NCI-H1105 treated with DMSO at 0.1 percent for 48 hours (cell line): ENCODE results near the gene ILDR1.
"Not testable (repeated sequence)": the region's sequence is repeated elsewhere in the genome, so short reads cannot be mapped to it uniquely, and the experiment has no call there.

ENCODE experiments used
- DNase-seq: peaks from one replicate; lab custom pipeline; 2025; lab: John Stamatoyannopoulos, UW

Gene ILDR1

DNA sequence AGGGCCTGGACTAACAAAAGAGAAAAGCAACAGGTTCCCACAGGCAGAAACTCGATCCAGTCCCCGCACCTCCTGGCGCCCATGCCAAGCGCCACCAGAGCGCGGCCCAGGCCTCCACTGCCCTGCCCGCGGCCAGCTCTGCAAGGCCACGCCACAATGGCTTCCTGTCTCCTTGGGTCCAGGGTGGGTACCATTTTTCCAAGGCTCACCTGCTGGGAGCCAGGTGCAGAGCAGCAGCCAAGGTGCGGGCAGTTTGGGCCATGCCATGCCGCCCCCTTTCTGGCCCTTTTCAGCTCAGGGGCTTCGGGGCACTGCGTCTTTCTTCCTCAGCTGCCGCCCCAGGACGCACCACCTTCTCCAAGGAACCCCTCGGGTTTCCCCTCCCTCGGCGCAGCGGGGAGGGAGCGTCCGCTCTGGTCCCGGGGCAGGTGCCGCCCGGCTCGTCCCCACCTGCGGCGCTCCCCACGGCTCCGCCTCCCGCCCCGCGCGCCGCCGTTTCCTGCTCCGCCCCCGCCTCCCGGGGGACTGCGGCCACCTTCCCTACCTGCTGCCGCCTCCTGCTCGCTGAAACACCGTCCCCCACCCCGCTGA lies at the start of gene ILDR1:
TSS of gene ILDR1 (minus strand) at position 437 of the 591 bp plus-strand sequence. CDS start at position 267, 170 bp downstream.
- DNase-seq: peak; percentile 85

DNA sequence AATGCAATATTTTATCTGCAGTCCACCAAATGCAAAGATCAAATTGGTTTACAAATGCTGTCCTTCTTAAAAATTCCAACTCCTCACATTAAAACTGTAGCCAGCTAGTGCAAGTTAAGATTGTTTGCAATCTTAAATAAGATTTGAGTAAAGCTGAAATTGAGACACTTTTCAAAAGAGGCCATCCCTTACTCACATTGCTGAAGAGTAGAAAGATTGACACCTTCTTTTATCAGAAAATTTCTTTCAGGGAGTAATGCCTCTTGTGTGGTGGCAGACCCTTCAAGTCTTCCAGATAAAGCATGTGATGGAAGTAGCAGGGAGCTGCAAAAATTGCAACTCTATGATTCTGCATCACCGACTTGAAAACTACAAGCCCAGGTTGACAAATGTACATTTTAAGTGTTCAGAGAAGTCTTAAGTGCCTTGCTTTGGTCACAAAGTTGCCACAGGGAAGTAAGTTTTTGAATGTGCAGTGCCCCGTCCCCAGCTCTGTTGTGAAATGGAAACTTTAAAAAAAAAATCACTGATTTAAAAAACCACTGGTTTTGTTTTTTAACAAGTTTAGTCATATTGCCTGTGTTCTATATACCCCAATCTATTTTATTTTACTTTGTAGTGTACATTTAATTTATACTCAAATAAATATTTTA lies 45.7 kb upstream of the ILDR1 start:
- DNase-seq: no peak

DNA sequence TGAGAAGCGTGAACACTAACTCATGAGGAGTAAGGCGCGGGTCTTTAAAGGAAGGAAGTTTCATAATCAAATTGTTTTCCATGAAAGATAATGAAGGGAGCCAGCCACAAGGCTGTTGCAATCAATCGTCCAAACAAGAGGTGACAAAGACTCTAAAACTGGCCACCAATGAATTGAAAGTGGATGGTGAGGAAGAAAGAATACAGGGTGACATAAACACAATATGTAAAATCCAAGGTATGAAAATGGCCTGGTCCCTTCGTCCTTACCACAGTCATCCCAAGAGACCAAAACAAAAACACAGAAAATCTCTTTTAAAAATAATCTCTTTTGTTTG lies 45.1 kb upstream of the ILDR1 start:
- no peak for DNase-seq

DNA sequence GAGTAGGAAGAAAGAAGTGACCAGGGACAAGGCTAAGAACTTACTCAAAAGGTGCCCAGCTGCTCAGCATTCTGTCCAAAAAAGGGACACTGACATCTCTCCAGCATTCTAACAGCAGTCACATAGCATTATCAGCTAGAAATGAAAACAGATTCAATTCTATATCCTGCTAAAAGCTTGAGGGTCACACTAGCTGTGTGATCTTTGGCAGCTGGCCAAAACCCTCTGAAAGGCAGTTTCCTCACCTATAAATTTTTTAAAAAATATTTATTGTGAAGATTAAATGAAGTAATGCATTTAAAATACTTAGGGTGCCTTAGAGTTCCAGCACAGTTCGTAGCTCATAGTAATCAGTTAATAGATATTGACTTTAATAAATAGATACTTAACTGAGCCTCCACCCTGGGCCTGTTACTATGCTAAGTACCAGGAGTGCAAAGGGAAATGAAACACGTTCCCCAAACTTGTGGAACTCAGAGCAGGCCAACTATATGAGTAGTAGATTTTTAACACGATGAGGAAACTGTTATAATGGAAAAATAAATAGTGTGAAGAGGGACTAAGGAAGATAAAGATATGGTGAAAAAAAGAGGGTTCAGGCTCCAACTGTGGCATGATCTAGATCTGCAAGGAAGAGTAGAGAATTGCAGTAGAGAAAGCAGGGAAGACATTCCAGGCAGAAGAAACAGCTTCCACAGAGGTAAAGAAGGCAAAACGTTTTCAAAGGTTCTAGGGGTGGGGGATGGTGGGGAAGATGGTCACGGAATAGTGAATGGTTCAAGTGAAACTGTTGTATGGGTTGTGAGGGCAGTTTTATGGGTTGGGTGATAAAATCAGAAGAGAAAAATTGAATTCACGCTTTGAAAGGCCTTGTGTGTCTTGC lies 44.5 kb upstream of the ILDR1 start:
- DNase-seq: no peak

DNA sequence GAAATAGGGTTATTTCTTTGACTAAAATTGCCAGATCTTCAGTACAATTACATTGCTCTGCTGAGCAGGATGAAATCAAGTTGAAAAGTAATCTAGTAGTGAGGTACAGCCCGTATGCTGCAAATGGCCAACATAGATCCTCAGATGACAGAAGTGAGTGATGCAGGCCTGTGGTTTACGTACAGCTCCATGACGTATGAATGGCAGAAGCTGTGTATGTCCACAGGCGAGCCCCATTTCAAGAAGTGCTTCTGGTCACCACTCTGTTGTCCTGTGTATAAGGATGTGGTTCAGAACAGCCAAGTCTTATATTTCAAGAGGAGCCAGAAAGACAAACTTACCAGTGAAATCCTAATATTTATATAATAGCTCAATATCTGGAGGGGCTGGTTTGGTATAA lies 42.3 kb upstream of the ILDR1 start:
- DNase-seq: no peak

DNA sequence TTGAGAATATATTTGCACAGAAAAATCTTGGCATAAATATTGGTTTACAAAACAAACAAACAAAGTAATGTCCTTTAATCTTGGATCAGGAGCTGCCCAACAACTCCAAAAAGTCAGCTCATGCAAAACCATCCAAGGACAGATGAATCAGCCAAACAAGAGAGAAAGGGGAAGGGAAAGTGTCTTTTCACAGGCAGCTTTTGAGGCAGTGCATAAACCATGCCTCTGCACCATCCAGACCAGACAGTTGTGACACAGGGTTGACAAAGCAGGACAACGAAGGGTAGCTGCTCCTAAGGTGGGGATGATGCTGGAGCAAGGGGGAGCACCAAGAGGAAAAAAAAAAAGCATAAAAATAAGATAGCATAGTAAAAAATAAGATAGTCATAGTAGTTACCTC lies 41.9 kb upstream of the ILDR1 start:
- no peak for DNase-seq

DNA sequence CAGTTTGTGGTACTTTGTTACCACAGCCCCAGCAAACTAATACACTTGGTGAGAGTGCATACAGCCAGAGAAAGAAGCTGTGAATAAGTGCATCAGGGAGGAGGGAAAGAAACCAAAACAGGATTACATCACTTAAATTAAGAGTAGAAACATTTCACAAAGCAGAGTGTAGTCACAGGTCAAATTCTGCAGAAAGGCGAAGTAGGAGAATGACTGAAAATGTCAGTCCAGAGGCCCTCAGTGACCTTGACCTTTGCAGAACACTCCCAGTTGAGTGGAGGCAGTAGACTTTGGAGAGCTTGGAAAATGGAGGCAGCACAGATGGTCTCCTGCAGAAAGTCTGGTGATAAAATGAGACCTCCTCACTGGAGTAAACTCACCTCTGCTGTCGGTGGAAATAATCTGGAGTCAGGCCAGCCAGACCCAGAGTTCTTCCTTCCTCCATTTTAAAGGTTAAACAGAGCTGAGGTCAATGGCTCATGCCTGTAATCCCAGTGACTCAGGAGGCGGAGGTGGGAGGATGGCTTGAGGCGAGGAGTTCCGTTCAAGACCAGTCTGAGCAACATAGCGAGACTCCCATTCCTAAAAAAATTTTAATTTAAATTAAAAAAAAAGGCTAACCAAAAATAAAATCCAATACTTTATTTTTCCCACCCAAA lies 38.1 kb upstream of the ILDR1 start:
- DNase-seq: no peak

DNA sequence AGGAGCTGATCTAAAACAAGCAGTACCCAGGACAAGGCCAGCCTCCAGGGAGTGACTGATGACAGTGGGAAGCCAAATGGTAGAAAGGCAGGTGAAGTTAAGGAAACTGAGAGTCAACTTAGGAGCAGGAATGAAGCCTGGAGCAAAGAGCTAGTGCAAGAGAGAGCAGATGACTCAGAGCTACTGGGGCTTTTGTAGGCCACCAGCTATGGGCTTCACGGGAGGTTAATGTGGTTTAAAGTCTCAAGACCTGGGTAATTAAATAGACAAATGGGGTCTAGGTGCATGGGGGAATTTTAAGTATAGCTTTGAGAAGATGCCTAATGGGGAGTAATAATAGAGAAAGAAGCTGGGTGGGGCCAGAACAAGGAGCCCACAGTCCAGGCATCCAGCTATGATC lies 36.2 kb upstream of the ILDR1 start:
- no peak for DNase-seq

DNA sequence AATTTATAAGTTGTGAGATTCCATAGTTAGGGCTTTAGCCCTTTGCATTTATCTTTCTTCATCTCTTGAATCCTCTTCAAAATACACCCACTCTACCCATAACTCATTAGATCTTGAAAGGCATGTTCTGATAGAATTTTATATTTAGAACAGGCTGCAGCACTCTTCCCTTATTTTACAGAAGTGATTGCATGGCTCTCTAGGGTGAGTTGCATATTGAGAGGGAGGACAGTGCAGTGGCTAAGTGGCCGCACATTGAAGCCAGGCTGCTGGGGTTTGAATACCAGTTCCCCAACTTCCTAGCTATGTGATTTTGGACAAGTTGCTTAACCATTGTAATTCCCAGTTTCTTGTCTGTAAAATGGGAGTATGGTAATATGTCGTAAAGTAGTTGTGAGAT lies 35.6 kb upstream of the ILDR1 start:
- DNase-seq: no peak

DNA sequence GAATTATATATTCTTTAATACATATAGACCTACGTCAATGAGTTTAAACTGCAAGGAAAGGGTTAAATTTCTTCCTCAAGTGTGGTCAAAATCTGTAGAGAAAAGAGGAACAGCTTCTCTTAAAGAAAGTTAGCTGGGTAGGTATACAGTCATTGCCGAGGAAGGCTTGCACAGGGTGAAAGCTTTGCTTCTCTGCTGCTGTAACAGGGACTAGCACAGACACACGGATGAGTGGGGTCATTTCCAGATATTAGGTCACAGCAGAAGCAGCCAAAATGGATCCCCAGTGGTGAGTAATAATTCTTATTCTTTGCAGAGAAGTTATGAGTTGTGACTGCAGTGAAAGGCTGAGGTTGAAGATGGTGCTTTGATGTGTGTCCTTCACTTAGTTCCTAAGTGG lies 33.2 kb upstream of the ILDR1 start, which contains the start of gene CD86:
TSS of gene CD86 (plus strand) at position 148 of the 400 bp plus-strand sequence. CDS start at position 276, 128 bp downstream.
- no peak for DNase-seq

DNA sequence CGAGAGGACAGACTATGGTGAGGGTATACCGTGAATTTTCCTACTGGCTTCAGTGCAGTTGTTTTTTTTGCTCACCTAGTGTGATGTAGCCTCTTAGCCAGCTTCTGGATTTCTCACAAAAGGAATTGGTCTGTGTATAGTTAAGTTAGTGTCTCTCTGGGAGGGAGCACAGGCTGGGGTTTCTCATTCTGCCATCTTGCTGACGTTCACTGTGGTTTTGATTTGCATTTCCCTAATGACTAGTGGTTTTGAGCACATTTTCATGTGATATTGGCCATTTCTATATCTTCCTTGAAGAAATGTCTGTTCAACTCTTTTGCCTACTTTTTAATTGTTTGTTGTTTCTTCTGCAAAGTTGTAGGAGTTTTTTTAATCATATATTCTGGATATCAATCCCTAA lies 30.9 kb upstream of the ILDR1 start:
- no peak for DNase-seq

DNA sequence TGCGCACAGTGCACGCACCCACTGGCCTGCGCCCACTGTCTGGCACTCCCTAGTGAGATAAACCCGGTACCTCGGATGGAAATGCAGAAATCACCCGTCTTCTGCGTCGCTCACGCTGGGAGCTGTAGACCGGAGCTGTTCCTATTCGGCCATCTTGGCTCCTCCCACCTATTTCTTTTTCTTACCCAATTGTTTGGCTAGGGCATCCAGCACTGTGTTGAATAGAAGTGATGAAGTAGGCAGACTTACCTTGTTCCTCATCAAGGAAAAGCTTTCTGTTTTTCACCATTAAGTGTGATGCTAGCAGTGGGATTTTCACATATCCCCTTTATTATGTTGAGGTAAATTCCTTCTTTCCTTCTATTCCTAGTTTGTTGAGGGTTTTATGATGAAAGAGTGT lies 25.7 kb upstream of the ILDR1 start:
- not testable (repeated sequence) for DNase-seq

DNA sequence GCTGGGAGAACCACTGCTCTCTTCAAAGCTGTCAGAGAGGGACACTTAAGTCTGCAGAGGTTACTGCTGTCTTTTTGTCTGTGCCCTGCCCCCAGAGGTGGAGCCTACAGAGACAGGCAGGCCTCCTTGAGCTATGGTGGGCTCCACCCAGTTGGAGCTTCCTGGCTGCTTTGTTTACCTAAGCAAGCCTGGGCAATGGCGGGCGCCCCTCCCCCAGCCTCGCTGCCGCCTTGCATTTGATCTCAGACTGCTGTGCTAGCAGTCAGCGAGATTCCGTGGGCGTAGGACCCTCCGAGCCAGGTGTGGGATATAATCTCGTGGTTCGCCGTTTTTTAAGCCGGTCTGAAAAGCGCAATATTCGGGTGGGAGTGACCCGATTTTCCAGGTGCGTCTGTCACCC lies 25.2 kb upstream of the ILDR1 start:
- DNase-seq: not testable (repeated sequence)

DNA sequence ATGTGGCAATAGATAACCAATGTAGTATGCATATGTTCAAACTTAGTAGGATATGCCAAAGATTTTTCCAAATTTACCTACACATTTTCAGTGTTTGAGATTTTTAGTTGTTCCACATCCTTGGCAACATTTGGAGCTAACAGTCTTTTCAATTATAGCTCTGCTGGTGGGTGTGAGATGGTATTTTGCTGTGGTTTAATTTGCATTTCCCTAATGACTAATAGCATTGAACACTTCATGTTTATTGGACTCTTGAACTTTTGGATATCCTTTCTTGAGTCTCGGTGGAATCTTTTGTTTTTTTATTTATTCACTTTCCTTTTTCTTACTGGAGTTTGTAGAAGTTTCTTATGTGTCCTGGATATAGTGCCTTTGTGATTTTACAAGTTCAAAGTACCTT lies 11.0 kb upstream of the ILDR1 start:
- DNase-seq: no peak

DNA sequence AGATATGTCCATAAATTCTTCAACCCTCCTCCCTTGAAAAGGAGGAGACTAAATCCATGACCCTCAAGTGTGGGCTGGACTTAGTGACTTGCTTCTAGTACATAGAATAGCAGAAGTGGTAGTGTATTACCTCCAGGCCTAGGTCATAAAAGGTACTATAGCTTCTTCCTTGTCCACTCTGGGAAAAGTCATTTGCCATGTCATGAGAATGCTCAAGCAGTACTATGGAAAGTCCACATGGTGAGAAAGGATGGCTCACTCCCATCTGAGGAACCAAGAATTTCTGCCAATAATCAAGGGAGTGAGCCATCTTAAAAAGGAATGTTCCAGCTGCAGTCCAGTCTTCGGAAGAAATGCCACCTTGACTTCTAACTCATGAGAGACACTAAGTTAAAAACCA lies 10.5 kb upstream of the ILDR1 start:
- no peak for DNase-seq

DNA sequence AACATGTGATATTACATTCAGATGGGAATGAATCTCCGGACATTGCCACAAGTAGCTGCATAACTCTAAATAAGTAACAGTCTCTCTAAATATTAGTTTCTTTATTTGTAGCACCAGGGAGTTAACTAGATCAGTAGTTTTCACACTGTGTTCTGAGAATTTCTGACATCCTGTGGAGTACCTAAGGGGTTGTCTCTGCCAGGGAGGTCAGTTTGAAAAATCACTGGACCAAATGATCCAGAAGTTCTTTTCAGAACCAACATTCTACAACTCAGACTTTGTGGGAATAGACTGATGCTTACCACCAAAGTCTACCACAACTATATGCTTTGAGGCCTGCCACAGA lies 9.0 kb upstream of the ILDR1 start:
- no peak for DNase-seq

DNA sequence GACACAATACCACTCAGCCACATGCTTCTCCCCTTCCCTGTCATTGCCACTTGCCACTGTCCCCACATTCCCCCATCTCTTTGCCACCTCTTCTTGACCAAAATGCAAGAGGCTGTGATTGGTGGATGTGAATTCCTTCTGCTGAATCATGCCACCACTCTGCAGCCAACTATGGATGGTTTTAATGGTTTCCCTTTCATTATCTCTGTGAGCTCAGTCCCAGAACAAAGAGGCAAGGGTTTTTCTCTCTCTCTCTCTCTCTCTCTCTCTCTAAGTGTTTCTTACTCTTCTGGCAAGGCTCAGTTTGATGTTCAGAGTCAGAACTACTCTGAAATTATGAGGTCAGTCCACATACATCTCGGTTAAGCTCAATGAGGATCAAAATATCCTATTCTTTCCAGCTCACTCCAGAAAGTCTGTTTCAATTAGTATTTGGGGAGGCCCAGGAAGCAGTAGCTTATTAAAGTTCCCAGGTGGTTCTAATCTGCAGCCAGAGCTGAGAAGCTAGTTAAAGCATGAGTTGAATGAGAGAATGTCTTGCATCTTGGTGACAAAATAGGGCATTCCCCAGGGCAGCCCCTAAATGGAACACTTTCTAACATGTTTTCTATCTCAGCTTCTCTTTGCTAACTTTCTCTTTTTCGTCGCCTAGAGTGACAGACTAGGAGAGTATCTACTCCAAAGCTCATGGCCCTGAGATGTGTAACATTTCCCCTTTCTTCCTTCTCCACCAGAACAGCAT lies 8.5 kb upstream of the ILDR1 start:
- DNase-seq: no peak

DNA sequence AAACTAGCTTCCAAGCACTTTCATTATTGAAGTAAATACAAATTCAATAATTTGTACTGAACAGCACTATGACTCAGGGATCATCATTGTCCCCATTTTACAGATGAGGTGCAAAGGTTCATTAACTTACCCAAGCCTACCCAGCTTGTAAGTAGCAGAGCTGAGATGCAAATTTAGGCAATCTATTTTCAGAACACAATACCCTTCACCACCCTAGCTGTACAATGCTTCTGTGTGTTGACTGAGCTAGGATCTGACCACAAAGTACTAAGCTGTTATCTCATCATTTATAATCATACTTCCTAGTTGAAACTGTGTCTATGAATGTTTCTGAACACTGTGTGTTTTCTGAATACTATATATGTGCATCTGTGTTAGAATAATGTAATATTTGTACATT lies 3.2 kb upstream of the ILDR1 start:
- no peak for DNase-seq

DNA sequence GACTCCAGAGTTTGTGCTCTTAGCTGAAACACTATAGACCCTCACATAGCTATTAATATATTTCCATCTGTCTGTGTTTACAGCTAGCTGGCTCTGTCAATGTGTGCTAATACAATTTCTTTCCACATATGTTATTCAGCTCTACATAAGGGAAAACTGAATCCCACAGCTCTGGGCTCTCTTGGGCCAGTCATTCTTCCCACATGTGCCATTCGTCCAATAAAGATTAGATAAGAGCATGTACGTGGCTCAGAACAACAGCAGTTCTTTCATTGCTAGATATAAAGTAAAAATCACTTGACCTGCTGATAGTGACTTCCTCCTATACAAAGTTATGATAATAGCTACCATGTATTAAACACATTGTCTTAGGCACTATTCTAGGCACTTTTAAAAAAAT lies 2.8 kb upstream of the ILDR1 start:
- DNase-seq: no peak

DNA sequence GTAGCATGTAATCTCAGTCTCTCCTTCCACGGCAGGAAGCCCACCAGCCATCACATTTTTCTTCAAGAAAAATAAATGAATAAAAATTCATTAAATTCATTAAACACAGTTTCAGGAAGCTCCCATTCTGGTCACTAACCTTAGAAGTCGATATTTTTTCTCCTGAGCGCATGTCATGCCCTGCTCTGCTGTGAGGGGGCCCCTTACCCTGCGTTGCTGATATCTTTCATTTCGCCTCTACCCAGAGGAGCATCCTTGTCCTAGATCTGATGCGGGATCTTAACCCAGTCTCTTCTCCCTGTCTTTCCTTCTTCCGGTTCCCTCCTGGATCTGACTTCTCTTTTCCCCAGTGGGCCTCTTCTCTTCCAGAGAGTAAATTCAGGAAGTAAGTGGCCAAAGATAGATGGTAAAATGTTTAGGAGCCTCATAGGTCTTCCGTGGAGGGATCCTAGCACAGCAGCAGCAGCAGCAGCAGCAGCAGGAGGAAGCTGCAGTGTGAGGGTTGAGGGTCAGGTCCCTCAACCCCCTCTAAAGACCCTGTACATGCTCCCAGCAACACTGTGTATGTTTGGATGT lies 1.4 kb upstream of the ILDR1 start:
- DNase-seq: no peak

DNA sequence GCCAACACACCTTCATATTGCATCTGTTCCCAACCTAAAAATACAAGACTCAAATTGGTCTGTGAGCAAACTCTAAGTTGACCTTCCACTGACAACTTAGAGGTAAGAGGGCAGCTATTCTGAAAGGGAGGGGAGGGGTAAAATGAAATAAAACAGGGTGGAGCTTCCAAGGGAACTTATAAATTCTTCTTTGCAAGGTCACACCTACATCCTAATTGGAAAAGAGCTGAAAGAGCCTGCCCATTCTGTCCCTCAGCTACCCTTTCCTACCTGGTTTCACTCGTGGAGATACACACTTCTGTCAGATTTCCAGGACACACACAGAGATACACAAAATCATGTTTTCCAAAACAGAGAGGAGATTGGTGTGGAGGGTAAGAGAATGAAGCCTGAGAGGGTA lies 1.0 kb downstream of the ILDR1 start:
- DNase-seq: no peak

DNA sequence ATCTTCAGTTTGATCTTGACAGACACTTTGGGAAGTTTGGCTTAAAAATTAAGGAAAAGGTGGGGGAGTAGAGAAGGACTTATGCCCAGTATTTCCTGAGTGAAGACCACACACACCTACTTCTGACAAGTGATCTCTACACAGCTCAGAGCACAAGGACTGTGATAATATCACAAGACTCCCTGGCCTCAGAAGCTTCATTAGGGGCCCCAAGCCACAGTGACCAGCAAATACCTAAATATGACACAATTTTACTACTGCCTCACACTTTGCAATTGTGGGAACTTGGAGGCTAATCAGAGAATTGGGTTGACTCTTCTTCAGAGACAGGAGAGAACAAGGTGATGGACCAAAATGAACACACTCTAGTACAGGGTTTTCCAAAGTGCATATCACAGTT lies 2.6 kb downstream of the ILDR1 start:
- no peak for DNase-seq
